SK-N-DZ (cell line): Measurements from ENCODE around the gene CENPF.

Source experiments
- DNase-seq: peaks from one replicate; pipeline ENCODE4 v3.0.0-alpha.2; 2015; ENCODE audit warnings: low spot score

CENPF gene

DNA sequence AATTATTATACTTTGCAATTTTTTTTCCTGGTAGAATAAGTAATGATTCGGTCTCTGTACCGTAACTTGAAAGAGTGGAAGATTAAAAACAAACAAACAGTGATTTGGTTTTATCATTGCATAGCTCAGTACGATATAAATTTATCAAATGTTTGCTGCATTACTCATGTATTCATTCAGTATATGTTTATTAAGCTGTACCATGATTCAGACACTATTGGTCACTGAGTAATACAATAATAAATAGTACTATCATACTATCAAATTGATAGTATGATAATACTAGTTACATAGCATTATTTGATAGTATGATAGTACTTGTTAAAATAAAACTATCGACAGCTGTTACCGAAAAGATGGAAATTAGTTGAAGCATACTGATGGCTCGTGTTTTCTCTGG lies 12.1 kb downstream of the CENPF start:
- no peak for DNase-seq

DNA sequence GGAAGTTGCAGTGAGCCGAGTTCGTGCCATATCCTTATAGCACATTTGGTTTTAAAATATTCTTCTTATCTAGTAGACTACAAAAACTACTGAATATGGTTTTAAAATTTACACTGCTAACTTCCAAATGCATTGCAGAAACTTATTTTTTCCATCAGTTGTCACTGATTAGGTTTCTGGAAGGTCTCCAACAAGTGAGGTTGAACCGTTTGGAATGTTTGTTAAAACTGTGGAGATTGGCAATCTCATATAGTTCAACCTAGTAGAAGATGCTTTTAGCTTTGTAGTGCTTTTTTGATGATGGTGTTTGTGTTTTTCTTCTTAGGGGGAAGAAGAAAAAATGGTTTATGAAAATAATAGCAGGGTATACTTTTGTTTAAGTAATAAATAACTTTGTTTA lies 12.9 kb downstream of the CENPF start:
- no peak for DNase-seq

DNA sequence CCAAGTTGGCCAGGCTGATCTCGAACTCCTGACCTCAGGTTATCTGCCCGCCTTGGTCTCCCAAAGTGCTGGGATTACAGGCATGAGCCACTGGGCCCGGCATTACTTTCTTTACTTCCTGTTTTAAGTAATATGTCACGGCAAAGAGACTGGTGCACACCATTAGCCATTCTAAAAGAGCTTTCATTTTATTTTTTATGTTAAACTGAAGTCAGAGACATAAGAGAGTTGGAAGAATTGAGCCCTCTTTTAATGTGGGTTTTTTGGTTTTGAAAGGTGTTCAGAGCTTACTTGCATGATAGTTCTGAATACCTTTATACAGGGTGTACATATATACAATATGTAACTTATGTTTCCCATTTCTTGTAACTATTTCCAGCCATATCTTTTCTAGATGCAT lies 14.3 kb downstream of the CENPF start:
- DNase-seq: no peak

DNA sequence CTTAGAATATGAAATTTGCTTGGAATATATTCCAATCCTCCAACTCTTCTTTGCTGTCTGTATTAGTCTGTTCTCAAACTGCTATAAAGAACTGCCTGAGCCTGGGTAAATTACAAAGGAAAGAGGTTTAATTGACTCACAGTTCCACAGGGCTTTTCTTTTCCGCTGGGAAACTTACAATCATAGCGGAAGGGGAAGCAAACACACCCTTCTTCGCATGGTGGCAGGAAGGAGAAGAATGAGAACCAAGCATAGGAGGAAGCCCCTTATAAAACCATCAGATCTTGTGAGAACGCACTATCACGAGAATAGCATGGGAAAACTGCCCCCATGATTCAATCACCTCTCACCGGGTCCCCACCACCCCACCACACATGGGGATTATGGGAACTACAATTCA lies 14.8 kb downstream of the CENPF start:
- DNase-seq: no peak

DNA sequence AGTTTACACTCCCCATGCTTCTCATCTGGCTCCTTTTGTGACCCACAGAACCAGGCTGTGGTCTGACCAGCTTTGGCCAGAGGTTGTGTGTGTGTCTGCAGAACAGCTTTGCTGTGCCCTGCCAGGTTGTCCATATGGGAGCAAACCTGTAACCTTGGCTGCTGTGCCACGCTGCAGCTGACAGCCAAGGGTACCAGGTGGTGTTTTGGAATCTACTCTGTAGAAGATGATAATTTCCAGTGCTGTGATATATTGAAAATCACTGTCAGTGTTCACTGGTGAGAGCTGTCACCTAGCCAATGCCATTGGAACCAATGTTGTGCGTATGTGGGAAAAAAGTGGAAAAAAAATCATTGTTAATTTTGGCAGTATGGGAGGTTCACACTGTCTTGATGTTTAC lies 18.2 kb downstream of the CENPF start:
- no peak for DNase-seq

DNA sequence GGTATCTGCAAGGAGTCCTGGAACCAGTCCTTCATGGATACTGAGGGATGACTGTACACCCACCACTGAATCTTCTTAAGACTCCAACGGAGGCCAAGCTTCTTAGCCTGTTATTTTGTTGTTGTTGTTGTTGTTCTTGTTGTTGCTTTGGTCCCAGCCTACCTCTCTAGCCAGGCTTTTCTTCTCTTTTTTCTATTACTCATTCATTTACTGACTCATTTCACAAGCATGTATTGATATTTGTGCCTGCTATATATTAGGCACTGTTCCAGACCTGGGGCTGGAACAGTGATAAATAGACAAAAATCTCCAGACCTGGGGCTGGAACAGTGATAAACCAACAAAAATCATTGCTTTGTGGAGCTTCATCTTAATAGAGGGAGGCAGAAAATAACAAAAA lies 20.4 kb downstream of the CENPF start:
- no peak for DNase-seq

DNA sequence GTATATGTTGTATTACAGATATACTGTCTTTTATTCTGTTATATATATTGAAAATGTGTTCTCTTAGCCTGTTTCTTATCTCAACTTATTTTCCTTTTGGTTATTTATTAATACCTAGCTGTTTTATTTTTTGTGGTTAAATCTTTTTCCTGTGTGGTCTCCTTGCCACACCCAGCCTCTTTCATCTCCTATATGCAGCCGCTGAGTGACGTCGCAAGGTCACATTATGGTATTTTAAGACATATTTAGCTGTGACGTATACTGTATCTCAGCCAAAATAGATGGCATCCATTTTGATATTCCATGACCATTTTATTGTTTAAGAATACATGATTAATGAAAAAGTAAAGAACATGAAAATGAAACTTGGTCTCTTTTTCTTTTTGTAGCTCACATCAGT lies 29.1 kb downstream of the CENPF start:
- no peak for DNase-seq

DNA sequence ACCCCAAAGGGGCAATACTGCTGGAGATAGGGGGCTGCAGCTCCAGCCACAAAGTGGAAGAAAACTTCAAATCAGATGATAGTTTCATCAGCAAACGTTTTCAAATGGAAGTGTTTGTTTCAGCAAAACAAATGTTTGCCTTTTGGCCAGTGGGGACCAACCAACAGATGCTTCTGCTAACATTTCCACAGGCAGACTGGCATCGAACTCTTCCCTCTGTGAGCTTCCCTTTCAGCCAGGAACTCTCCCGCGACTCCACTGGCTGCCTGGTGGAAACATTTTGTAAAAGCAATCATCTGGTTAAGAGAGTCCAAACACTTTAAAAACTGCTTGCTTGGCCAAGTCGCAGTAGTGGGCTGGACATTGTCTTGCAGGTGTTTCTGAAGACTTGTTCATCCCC lies 30.7 kb downstream of the CENPF start:
- no peak for DNase-seq

DNA sequence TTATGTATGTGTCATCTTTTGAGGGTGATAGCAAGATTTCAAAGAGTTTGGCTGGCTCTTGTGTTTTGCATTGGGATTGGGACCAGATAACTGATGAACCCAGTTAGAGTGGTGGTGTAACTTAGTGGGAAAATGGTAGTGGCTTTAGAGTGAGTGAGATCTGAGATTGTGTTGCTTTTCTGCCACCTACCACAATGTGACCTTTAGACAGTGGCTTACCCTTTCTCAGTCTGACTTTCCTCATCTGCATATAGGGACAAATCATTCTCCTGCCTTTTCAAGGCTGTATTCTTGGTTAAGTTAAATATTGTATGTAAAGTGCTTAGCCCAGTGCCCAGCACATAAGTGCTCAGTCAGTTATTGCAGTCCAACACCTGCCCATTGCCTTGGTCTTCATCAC lies 31.3 kb downstream of the CENPF start:
- DNase-seq: no peak

DNA sequence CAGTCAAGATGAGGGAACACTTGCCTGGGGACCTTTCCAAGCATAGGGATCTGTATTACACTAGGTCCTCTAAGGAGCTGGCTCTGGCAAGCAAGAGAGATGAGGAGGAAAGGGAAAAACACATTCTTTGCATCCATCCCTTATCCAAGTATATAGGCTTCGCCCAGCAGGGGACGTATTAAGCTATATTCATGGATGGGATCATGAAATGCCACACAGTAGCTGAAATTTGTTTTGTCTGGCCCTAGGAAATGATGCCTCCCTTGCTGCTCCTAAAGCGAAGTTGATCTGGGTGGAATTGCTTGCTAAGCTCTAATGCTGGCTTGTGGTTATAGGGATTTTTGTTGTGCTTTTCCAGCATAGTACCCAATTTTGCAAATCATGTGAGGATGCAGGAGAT lies 32.1 kb downstream of the CENPF start:
- no peak for DNase-seq

DNA sequence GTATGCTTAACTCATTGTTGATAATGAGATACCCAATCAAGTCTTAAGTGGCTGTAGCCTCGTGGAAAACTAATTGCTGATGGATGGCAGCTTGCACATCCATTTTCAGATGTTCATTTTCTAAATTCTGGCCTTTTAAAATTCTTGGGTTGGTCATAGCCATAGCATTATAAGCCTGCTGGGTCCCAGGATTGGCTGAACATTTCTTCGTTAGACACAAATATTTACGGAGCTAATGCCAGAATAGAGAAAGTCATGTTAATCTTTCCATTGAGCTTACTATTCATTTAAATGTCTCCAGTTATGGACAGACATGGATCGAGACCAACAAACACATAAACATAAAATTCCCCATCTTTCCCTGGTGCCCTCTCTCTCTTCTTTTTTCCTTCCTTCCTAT lies 32.5 kb downstream of the CENPF start:
- DNase-seq: no peak

DNA sequence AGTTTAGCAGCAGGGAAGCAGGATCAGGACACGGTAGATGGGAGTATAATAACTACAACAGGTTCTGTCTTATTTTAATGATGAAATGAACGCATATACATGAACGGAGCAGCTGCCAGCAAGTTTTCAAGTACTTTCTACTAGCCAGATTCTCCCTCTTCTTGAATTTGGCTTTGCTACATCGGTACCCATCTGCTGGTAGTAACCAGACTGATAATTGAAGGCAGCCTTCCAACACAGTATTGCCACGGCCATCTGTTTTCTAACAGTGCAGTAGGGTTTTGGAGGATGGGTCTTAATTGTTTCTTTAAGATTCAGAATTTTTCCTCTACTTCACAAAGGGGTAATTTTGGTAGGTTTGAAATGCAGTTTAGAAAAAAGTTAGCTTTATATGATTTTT lies 33.4 kb downstream of the CENPF start:
- DNase-seq: no peak

DNA sequence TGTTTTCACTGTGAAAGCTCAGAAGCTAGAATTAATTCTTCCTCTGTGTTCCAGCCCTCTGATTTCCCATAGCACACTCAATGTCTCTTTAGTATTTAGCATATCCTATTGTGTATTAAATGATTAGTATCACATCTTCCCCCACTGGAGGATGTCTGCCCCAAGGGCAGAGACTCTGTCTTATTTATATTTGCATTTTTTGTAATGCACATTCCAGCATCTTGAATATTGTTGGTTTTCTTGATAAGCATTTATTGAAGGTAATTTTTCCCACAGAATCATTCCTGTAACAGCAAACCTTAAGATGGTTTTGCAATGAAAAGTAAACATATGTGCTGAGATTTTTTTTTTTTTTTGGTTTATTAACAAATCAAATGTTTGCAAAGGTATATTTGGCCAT lies 34.1 kb downstream of the CENPF start:
- no peak for DNase-seq

DNA sequence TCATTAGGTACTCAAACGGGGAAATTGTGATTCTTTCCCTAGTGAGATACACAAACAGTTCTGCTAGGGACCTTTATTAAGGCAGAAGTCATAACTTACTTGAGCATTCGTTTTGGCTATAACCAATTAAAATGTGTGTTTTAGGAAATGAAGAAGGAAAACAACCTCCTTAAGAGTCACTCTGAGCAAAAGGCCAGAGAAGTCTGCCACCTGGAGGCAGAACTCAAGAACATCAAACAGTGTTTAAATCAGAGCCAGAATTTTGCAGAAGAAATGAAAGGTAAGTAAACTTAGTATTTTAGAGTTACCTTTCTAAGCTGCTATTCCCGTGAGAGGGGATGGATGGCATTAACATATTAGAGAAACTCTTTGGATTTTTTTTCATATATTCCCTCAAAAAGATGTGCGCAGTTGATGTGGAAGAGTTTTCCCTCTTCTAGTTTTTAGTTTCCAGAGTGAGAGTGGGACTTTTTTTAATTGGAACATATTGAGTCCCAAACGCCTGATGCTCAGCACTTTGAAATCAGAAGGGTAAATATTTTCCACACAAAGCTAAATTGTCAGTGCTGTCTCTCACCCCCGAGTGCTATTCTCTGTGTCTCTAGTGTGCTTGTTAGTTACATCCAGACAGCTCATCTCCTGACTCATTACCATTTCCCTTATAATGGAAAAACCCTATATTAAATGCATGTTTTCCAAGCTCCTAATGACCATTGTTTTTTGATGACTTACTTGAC lies 34.9 kb downstream of the CENPF start:
- DNase-seq: no peak

DNA sequence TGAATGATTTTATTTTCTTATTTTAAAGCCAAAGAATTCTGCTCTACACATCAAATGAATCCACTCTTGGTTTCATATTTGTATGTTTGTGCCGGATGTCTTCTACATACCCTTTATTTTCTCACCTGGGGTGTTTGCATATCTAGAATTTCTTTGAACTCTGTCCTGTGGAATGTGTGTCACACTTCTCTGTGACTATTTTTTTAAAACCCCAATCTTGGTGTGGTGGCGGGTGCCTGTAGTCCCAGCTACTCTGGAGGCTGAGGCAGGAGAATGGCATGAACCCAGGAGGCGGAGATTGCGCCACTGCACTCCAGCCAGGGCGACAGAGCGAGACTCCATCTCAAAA lies 35.4 kb downstream of the CENPF start:
- no peak for DNase-seq

DNA sequence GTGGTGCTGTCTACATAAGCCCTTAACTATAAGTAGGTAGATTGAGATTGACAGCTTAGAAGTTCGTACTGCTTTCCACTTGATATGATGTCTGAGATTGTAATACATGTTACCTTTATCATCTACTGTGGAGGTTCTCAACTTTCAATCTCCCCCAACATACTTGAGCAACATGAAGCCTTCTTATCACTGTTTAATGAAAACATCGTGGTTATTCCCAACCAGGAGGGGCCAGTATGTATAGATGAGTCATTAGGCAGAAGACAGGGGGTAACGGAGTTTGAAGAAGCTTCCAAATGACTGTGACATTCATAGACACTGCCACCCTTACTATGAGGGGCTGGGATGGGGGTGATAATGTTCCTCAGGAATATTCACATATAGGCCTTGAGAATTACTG lies 36.0 kb downstream of the CENPF start:
- no peak for DNase-seq

DNA sequence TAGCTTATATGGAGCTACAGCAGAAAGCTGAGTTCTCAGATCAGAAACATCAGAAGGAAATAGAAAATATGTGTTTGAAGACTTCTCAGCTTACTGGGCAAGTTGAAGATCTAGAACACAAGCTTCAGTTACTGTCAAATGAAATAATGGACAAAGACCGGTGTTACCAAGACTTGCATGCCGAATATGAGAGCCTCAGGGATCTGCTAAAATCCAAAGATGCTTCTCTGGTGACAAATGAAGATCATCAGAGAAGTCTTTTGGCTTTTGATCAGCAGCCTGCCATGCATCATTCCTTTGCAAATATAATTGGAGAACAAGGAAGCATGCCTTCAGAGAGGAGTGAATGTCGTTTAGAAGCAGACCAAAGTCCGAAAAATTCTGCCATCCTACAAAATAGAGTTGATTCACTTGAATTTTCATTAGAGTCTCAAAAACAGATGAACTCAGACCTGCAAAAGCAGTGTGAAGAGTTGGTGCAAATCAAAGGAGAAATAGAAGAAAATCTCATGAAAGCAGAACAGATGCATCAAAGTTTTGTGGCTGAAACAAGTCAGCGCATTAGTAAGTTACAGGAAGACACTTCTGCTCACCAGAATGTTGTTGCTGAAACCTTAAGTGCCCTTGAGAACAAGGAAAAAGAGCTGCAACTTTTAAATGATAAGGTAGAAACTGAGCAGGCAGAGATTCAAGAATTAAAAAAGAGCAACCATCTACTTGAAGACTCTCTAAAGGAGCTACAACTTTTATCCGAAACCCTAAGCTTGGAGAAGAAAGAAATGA lies 37.6 kb downstream of the CENPF start:
- no peak for DNase-seq

DNA sequence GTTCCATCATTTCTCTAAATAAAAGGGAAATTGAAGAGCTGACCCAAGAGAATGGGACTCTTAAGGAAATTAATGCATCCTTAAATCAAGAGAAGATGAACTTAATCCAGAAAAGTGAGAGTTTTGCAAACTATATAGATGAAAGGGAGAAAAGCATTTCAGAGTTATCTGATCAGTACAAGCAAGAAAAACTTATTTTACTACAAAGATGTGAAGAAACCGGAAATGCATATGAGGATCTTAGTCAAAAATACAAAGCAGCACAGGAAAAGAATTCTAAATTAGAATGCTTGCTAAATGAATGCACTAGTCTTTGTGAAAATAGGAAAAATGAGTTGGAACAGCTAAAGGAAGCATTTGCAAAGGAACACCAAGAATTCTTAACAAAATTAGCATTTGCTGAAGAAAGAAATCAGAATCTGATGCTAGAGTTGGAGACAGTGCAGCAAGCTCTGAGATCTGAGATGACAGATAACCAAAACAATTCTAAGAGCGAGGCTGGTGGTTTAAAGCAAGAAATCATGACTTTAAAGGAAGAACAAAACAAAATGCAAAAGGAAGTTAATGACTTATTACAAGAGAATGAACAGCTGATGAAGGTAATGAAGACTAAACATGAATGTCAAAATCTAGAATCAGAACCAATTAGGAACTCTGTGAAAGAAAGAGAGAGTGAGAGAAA lies 38.4 kb downstream of the CENPF start:
- DNase-seq: no peak

DNA sequence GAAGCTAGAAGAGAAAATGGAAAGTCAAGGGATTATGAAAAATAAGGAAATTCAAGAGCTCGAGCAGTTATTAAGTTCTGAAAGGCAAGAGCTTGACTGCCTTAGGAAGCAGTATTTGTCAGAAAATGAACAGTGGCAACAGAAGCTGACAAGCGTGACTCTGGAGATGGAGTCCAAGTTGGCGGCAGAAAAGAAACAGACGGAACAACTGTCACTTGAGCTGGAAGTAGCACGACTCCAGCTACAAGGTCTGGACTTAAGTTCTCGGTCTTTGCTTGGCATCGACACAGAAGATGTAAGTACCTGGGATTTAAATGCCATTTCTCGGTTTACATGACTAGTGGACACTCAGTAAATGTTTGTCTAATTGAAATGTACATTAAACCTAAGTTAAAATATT lies 40.0 kb downstream of the CENPF start:
- no peak for DNase-seq

DNA sequence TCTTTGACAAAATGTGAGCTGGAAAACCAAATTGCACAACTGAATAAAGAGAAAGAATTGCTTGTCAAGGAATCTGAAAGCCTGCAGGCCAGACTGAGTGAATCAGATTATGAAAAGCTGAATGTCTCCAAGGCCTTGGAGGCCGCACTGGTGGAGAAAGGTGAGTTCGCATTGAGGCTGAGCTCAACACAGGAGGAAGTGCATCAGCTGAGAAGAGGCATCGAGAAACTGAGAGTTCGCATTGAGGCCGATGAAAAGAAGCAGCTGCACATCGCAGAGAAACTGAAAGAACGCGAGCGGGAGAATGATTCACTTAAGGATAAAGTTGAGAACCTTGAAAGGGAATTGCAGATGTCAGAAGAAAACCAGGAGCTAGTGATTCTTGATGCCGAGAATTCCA lies 42.7 kb downstream of the CENPF start:
- no peak for DNase-seq

DNA sequence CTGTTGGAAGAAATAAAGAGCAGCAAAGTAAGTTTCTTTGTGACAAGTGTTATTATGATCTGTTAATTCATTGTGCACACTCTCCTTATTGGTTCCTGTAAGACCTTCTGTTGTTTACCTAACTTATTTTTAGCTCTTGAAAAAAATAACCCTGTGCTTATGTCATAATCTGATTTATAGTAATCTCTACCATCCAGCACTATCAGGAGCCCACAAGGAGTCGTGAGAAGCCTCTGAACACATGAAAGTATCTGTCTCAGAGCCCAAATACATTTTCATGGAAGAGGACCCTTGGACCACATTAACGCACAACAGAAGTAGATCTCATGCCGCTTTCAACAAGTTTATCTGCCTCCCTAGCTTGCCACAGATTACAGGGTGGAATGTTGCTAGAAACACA lies 45.8 kb downstream of the CENPF start:
- DNase-seq: no peak

DNA sequence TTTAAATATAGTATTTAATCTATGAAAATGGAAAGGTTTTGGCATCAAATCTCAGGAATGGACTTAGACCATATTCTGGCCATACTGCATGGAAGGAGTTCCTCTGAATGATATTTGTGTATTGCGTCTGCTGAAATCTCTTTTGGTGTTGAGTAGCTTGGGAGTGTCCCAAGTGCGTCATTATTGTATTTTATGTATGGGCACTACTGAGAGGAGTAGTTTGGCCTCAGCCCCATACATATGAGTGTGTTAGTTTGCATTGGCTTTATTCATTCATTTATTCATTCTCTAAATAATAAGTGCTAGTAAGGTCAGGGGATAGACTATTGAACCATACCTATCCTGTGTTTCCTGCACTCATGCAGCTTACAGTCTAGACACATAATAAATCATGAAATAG lies 46.6 kb downstream of the CENPF start:
- DNase-seq: no peak

DNA sequence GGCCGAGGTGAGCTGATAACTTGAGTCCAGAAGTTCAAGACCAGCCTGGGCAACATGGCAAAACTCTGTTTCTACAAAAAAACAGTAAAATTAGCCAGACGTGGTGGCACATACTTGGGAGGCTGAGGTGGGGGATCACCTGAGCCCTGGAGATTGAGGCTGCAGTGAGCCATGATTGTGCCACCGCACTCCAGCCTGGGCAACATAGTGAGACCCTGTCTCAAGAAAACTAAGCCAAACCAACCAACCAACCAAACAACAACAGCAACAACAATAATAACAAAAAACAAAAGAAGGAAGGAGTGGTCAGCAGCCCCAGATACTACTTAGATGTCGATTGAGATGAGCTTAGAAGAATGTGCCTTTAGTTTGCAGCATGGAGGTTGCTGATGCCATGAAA lies 47.7 kb downstream of the CENPF start:
- DNase-seq: no peak
